Colonic mucosa (tissue), 4 donors: ENCODE results near the gene RBM34. TPM values are rescaled to one million over a fixed set of nuclear protein-coding genes. Genes with fewer than 3 reads are reported as not detected.

Experiments
- DNase-seq: peaks from one replicate; pipeline ENCODE4 v3.0.0-alpha.2; 2020
- H3K27ac ChIP-seq: fragments of 200-600 bp; one replicate; pipeline ENCODE4 v1.8.0; 2021
- H3K27me3 ChIP-seq: fragments of 200-600 bp; one replicate; pipeline ENCODE4 v1.8.0; 2021
- H3K36me3 ChIP-seq: fragments of 200-600 bp; one replicate; pipeline ENCODE4 v1.8.0; 2021
- H3K4me1 ChIP-seq: fragments of 200-600 bp; one replicate; pipeline ENCODE4 v1.8.0; 2021; ENCODE audit warnings: mild to moderate bottlenecking
- H3K4me3 ChIP-seq: fragments of 200-600 bp; one replicate; pipeline ENCODE4 v1.8.0; 2021
- H3K9ac ChIP-seq, 2 donors: one replicate each; pipeline ENCODE4 v1.7.0; 2013; ENCODE audit warnings: control low read depth in 2 of 2, low read depth in 2 of 2, low read length in 2 of 2
- H3K9me3 ChIP-seq: fragments of 200-600 bp; one replicate; pipeline ENCODE4 v1.8.0; 2021
- intact Hi-C: fragments of 100-400 bp; cut with DNase I; formaldehyde crosslinking; loops from one replicate; pipeline ENCODE4 v1.14.1; 2022
- total RNA-seq, 2 donors: library from RNA; stranded (reverse); fragmentation: NEBNext Ultra II Directional in 1 of 2; extraction: Animal tissue kit (Norgen Biotek cat#: 25700) in 1 of 2; gene quantifications; one replicate each; pipeline ENCODE4 v1.2.1, GENCODE V29; 2021
- TF ChIP-seq, protein P1 (sequence below): fragments of 200-600 bp; IDR thresholded peaks from one replicate; pipeline ENCODE4 v1.8.0; 2022; ENCODE audit warnings: antibody characterized with exemption, mild to moderate bottlenecking
- donor health status: healthy.
- donor health status: DM: no; HTN: no; CAD: no.
- donor health status: DM: no; HTN: no; CAD: no.

The RBM34 gene
- total RNA-seq, 2 donors from 2014 or later, result 59.8 to 61.2 TPM

DNA sequence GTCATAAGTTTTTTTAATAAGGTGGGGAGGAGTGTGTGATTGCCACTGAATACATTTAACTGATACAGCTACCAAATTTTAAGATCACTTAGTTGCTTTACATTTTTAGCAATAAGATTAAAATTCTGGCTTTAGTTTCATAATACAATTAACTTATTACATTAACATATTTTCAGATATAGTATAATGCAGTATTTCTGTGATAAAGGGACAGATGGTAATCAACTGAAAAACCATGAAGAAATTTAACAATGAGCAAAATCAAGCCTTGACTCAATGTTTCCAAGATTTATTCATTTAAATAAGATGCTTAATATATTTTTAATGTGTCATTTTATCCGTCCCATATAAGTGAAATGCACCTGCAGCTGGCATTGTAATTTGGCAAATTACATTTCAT, 36.4 kb downstream of the RBM34 start:
- H3K36me3 ChIP-seq, result peaks cover 5% of the 10 kb centered on the region
- peaks cover 13% of the 10 kb centered on the region for H3K4me1 ChIP-seq
- intact Hi-C loops, result no loop called here
- H3K9ac ChIP-seq, result no peak overlapping the region
- TF ChIP-seq, protein P1, sequence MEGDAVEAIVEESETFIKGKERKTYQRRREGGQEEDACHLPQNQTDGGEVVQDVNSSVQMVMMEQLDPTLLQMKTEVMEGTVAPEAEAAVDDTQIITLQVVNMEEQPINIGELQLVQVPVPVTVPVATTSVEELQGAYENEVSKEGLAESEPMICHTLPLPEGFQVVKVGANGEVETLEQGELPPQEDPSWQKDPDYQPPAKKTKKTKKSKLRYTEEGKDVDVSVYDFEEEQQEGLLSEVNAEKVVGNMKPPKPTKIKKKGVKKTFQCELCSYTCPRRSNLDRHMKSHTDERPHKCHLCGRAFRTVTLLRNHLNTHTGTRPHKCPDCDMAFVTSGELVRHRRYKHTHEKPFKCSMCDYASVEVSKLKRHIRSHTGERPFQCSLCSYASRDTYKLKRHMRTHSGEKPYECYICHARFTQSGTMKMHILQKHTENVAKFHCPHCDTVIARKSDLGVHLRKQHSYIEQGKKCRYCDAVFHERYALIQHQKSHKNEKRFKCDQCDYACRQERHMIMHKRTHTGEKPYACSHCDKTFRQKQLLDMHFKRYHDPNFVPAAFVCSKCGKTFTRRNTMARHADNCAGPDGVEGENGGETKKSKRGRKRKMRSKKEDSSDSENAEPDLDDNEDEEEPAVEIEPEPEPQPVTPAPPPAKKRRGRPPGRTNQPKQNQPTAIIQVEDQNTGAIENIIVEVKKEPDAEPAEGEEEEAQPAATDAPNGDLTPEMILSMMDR, result no peak
- H3K9me3 ChIP-seq, result no peaks in the 10 kb centered on the region
- no peak overlapping the region for H3K4me3 ChIP-seq
- no peak overlapping the region for H3K27ac ChIP-seq
- DNase-seq, result no peak
- H3K27me3 ChIP-seq, result no peaks in the 10 kb centered on the region

DNA sequence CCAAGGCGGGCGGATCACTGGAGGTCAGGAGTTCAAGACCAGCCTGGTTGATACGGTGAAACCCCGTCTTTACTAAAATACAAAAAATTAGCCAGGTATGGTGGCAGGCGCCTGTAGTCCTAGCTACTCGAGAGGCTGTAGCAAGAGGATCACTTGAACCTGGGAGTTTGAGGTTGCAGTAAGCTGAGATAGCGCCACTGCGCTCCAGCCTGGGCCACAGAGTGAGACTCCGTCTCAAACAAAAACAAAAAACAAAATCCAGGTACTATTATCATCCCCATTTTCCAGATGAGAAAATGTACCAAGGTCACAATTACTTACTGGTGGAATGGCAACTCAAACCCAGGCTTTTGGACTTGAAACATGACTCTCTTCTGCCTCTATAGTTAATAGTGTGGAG, 36.9 kb downstream of the RBM34 start:
- intact Hi-C loops, result no loop called here
- no peak for DNase-seq
- Histone ChIP-seq H3K27ac (no peak overlapping the region), H3K27me3 (no peaks in the 10 kb centered on the region), H3K4me1 (peaks cover 13% of the 10 kb centered on the region), H3K36me3 (peaks cover 5% of the 10 kb centered on the region), H3K9me3 (no peaks in the 10 kb centered on the region), H3K4me3 (no peak overlapping the region), H3K9ac (no peak overlapping the region)
- TF ChIP-seq, protein P1, result no peak

- no peaks in the 10 kb centered on the region for H3K9me3 ChIP-seq
- DNase-seq, result no peak
- H3K27ac ChIP-seq, result no peak overlapping the region
- peaks cover 5% of the 10 kb centered on the region for H3K36me3 ChIP-seq
- TF ChIP-seq, protein P1, result no peak
- H3K27me3 ChIP-seq, result no peaks in the 10 kb centered on the region
- H3K9ac ChIP-seq, result no peak overlapping the region
- intact Hi-C loops, result no loop called here
- no peak overlapping the region for H3K4me3 ChIP-seq
- H3K4me1 ChIP-seq, result peaks cover 13% of the 10 kb centered on the region
These were observed 38.7 kb downstream of the RBM34 start for GRCh38 chr1:235122348-235122747.

- no peaks in the 10 kb centered on the region for H3K9me3 ChIP-seq
- intact Hi-C loops, result no loop called here
- H3K4me3 ChIP-seq, result no peak overlapping the region
- H3K36me3 ChIP-seq, result peaks cover 13% of the 10 kb centered on the region
- H3K27me3 ChIP-seq, result no peaks in the 10 kb centered on the region
- H3K9ac ChIP-seq, result no peak overlapping the region
- TF ChIP-seq, protein P1, result no peak
- no peaks in the 10 kb centered on the region for H3K4me1 ChIP-seq
- no peak for DNase-seq
- H3K27ac ChIP-seq, result no peak overlapping the region
These were observed 47.7 kb downstream of the RBM34 start for GRCh38 chr1:235113183-235113917.

GRCh38 chr1:235112297-235113182, 48.5 kb downstream of the RBM34 start:
- intact Hi-C loops, result no loop called here
- no peak for DNase-seq
- H3K36me3 ChIP-seq, result peaks cover 13% of the 10 kb centered on the region
- no peaks in the 10 kb centered on the region for H3K4me1 ChIP-seq
- no peaks in the 10 kb centered on the region for H3K27me3 ChIP-seq
- H3K4me3 ChIP-seq, result no peak overlapping the region
- no peaks in the 10 kb centered on the region for H3K9me3 ChIP-seq
- no peak overlapping the region for H3K27ac ChIP-seq
- TF ChIP-seq, protein P1, result no peak
- H3K9ac ChIP-seq, result no peak overlapping the region
